PFSK-1 (cell line): ENCODE results near the gene CYTH4.

Experiments
- FOXP2 ChIP-seq: optimal IDR thresholded peaks from 2 replicates; pipeline ENCODE3; 2011; ENCODE audit warnings: borderline replicate concordance, control low read depth, inconsistent platforms; ENCODE audit not compliant: insufficient read depth; ENCODE audit errors: extremely low read length, extremely low read depth
- POLR2AphosphoS5 ChIP-seq: IDR thresholded peaks from 2 replicates; pipeline ENCODE4 v1.6.1; 2012; ENCODE audit warnings: low read depth, mild to moderate bottlenecking, control low read depth, low read length, moderate library complexity
- SIN3A ChIP-seq: IDR thresholded peaks from 2 replicates; pipeline ENCODE4 v1.6.1; 2012; ENCODE audit warnings: mild to moderate bottlenecking, low read length, moderate library complexity, borderline replicate concordance; ENCODE audit not compliant: insufficient read depth
- TAF1 ChIP-seq: IDR thresholded peaks from 2 replicates; pipeline ENCODE4 v1.6.1; 2012; ENCODE audit warnings: low read length, control low read depth, borderline replicate concordance; ENCODE audit not compliant: insufficient read depth
- TF ChIP-seq, protein P1 (sequence below), 2 experiments: IDR thresholded peaks; 2 replicates each; pipeline versions ENCODE4 v1.6.1 to v1.8.0; 2011 to 2012; ENCODE audit warnings: low read depth in 2 of 2, low read length in 2 of 2, control low read depth in 1 of 2, inconsistent platforms in 1 of 2, mild to moderate bottlenecking in 1 of 2, moderate library complexity in 1 of 2; ENCODE audit not compliant: insufficient read depth in 1 of 2

CYTH4 gene

DNA sequence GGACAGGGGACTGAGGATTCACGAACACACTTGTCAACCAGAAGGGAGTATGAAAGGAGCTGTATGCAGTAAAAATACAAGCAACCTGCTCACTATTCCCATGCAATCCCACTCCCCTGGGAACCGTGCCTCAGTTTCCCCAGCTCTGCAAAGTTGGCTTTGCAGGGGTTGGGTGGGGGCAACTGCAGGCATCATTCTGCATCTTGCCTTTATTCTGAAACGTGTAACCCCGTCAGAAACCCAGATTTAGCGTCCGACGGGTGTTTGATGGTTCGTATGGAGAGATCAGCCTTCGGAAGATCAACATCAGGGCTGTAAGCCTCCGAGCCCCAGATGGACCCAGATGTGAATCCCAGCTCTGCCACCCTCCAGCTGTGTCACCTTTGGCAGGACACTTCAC, 3.6 kb downstream of the CYTH4 start:
- TF ChIP-seq, protein P1, sequence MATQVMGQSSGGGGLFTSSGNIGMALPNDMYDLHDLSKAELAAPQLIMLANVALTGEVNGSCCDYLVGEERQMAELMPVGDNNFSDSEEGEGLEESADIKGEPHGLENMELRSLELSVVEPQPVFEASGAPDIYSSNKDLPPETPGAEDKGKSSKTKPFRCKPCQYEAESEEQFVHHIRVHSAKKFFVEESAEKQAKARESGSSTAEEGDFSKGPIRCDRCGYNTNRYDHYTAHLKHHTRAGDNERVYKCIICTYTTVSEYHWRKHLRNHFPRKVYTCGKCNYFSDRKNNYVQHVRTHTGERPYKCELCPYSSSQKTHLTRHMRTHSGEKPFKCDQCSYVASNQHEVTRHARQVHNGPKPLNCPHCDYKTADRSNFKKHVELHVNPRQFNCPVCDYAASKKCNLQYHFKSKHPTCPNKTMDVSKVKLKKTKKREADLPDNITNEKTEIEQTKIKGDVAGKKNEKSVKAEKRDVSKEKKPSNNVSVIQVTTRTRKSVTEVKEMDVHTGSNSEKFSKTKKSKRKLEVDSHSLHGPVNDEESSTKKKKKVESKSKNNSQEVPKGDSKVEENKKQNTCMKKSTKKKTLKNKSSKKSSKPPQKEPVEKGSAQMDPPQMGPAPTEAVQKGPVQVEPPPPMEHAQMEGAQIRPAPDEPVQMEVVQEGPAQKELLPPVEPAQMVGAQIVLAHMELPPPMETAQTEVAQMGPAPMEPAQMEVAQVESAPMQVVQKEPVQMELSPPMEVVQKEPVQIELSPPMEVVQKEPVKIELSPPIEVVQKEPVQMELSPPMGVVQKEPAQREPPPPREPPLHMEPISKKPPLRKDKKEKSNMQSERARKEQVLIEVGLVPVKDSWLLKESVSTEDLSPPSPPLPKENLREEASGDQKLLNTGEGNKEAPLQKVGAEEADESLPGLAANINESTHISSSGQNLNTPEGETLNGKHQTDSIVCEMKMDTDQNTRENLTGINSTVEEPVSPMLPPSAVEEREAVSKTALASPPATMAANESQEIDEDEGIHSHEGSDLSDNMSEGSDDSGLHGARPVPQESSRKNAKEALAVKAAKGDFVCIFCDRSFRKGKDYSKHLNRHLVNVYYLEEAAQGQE (IDR thresholded peaks at IDR 0.05; ENCODE audit: insufficient read depth in 1 of 2, low read depth in 2 of 2, low read length in 2 of 2): no peak
- TF ChIP-seq TAF1 (no peak), POLR2AphosphoS5 (no peak), FOXP2 (no peak), SIN3A (no peak)

DNA sequence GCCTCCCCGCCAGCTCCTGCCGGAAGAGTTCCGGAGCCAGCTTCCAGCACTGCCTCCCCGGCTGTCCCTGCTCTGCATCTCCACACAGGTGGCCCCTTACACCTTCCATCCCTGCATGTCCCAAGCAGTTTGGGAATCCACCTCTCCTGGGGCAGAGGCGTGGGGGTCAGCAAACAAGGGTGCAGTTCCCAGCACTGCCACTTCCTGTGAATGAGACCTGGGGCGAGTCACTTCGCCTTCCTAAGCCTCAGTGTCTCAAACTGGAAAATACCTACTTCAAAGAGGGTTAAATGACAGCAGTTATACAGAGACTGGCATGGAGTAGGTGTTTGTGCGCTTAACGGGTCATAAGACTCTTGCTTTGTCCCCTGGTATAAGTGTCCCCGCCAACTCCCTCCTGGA, 5.2 kb downstream of the CYTH4 start:
- TF ChIP-seq, protein P1 (IDR thresholded peaks at IDR 0.05; ENCODE audit: insufficient read depth in 1 of 2, low read depth in 2 of 2, low read length in 2 of 2): no peak
- no peak for TF ChIP-seq FOXP2
- no peak for TF ChIP-seq POLR2AphosphoS5
- TF ChIP-seq SIN3A: no peak

DNA sequence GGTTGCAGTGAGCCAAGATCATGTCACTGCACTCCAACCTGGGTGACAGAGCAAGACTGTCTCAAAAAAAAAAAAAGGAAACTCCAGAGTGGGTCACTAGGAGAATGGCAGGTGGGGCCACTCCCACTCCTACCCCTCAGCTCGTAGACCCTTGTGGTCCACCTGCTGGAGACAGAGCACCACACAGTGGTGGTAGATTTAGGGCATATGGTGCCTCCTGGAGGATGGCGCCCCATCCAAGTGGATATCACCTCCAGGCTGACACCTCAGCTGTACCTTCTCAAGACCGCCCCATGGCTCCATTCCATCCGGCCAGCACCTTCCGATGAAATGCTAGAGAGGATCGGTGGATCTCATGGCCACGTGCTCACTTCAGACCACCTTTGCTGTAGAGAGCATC, 6.2 kb downstream of the CYTH4 start:
- TF ChIP-seq, protein P1 (IDR thresholded peaks at IDR 0.05; ENCODE audit: insufficient read depth in 1 of 2, low read depth in 2 of 2, low read length in 2 of 2): no peak
- TF ChIP-seq POLR2AphosphoS5 (no peak), TAF1 (no peak), SIN3A (no peak), FOXP2 (no peak)

DNA sequence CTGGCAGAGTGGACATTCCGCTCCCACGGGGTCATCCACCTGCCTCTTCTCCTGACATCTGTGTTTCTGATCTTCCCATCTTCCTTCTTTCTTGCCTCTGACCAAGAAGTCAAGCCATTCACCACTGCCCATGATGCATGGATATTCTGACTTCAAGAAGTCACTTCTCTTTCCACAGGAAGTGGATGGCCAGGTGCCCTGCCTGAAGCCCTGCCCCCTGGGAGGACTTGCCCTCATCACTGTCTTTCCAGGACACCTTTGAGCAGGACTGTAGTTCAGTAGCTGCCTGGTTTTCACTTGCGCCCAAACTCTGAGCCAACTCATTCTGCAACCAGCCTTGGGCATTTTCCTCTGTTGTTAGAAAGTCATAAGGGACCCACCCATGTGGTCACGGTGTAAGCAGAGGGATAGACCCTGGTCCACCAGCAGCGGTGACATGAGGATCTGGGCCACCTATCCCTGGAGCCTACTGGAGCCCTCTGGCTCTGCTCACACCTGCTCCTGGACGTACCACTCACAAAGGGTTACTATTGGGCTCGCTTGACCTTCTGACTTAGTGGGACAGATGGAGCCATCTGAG, 6.9 kb downstream of the CYTH4 start:
- TF ChIP-seq FOXP2: no peak
- TF ChIP-seq POLR2AphosphoS5: no peak

DNA sequence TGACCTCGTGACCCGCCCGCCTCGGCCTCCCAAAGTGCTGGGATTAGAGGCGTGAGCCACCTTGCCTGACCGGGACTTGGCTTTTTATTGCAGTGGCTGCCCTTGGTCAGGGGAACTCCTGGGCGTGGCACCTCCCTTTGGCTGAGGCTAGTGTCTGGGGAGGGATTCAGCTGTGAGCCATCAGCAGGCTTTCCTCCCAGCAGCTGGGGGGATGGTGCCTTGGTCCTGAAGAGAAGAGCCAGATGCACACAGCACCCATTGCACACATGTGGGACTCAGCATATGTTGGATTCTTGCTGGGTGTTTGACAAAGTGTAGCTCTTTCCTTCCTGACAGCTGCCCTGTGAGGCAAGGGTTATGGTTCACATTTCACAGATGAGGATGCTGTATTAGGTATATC, 8.4 kb downstream of the CYTH4 start:
- TF ChIP-seq FOXP2: no peak
- no peak for TF ChIP-seq TAF1

DNA sequence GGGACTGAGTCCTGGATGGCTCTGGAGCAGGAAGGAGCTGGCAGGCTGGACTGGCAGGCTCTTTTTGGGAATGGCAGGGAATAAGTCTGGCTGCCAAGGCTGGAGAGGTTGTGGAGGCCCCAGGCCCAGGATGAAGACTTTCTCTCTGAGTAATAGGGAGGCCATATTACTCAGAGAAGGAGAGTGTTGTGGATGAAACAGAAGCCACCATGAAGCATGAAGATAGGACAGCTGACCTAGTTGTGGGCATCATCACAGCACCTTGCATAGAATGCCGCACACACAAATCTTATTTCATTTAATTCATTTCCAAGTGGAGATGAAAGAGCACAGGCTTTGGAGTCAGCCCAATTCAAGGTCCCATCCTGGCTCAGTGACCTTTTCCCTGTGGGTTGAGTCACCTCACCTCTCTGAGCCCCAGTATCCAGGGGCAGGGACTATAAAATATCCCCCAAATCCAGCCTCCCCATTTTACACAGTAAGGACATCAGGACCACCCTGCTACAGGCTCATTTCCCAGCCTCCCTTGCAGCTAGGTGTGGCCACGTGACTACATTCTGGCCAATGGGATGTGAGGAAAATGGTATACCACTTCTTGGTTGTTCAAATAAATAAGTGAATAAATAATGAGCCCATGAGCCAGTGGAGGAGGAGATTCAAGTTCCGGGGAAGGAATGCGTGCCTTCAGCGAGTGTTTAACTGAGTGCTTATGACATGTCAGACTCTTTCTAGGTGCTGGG, 9.4 kb downstream of the CYTH4 start:
- TF ChIP-seq, protein P1 (IDR thresholded peaks at IDR 0.05; ENCODE audit: insufficient read depth in 1 of 2, low read depth in 2 of 2, low read length in 2 of 2): no peak
- TF ChIP-seq TAF1 (no peak), FOXP2 (no peak), SIN3A (no peak), POLR2AphosphoS5 (no peak)
